ENCODE measurements around the gene UBALD2. TPM values are rescaled to one million over a fixed set of nuclear protein-coding genes. Genes with fewer than 3 reads are reported as not detected.

UBALD2 gene
- total RNA-seq, 6 donors from 2014 or later: 8.4 to 74.9 (median 26.8) TPM

- peaks cover 0 to 2% (median 0%) of the 10 kb centered on the region in 4 donors for H3K4me1 ChIP-seq
- no peak within 1 kb of the TSS for H3K27ac ChIP-seq
- no peak within 1 kb of the TSS for H3K4me3 ChIP-seq
- H3K36me3 ChIP-seq: peaks cover 7 to 51% (median 17%) of the 10 kb centered on the region in 4 donors
- TF ChIP-seq EP300 (IDR thresholded peaks at IDR 0.05) (no peak), POLR2AphosphoS5 (IDR thresholded peaks at IDR 0.05) (no peak), POLR2A (IDR thresholded peaks at IDR 0.05) (no peak), CTCF (IDR thresholded peaks at IDR 0.05) (no peak)
- no peak for ATAC-seq (ENCODE audit: low FRiP score in 2 of 2)
- no peaks in the 10 kb centered on the region for H3K9me3 ChIP-seq
- WGBS, 2 donors: 96 to 97% methylated on average over 44 of the region's 44 CpGs
- H3K27me3 ChIP-seq: no peaks in the 10 kb centered on the region
- DNase-seq: no peak
Observed at GRCh38 chr17:76307966-76308338, 42.8 kb downstream of the UBALD2 start, which contains the start of gene QRICH2. Gene QRICH2, minus strand, starts transcription at chr17:76308276. Its CDS starts 278 bp downstream, at chr17:76307998.

- H3K4me1 ChIP-seq: peaks cover 0 to 10% (median 2%) of the 10 kb centered on the region in 4 donors
- H3K27ac ChIP-seq: no peak overlapping the region
- TF ChIP-seq POLR2A (IDR thresholded peaks at IDR 0.05) (no peak), CTCF (IDR thresholded peaks at IDR 0.05) (no peak), POLR2AphosphoS5 (IDR thresholded peaks at IDR 0.05) (no peak), EP300 (IDR thresholded peaks at IDR 0.05) (no peak)
- H3K27me3 ChIP-seq: no peaks in the 10 kb centered on the region
- ATAC-seq (ENCODE audit: low FRiP score in 2 of 2): no peak
- no peak overlapping the region for H3K4me3 ChIP-seq
- 80 to 87% methylated on average over 4 of the region's 4 CpGs for WGBS, 2 donors
- H3K36me3 ChIP-seq: peaks cover 12 to 60% (median 23%) of the 10 kb centered on the region in 4 donors
- no peak for DNase-seq
- no peaks in the 10 kb centered on the region for H3K9me3 ChIP-seq
Observed at GRCh38 chr17:76309461-76309860, 44.3 kb downstream of the UBALD2 start.

GRCh38 chr17:76312735-76313134 is 47.6 kb downstream of the UBALD2 start:
- Histone ChIP-seq H3K4me3 (no peak overlapping the region), H3K27me3 (no peaks in the 10 kb centered on the region), H3K27ac (peak overlapping the region in 2 of 4 donors; percentile 48 to 69), H3K9me3 (no peaks in the 10 kb centered on the region), H3K4me1 (peaks cover 0 to 14% (median 3%) of the 10 kb centered on the region in 4 donors), H3K36me3 (peaks cover 12 to 65% (median 21%) of the 10 kb centered on the region in 4 donors)
- DNase-seq: no peak
- ATAC-seq (ENCODE audit: low FRiP score in 2 of 2): no peak
- TF ChIP-seq POLR2A (IDR thresholded peaks at IDR 0.05) (no peak), CTCF (IDR thresholded peaks at IDR 0.05) (no peak), EP300 (IDR thresholded peaks at IDR 0.05) (no peak), POLR2AphosphoS5 (IDR thresholded peaks at IDR 0.05) (no peak)
- 77 to 78% methylated on average over 9 of the region's 9 CpGs for WGBS, 2 donors

GRCh38 chr17:76314392-76315227 is 49.5 kb downstream of the UBALD2 start:
- WGBS, 2 donors: 78% methylated on average over 15 of the region's 15 CpGs

GRCh38 chr17:76317535-76317934 is 52.4 kb downstream of the UBALD2 start:
- peaks cover 4 to 52% (median 19%) of the 10 kb centered on the region in 4 donors for H3K36me3 ChIP-seq
- H3K27me3 ChIP-seq: no peaks in the 10 kb centered on the region
- no peak overlapping the region for H3K27ac ChIP-seq
- no peaks in the 10 kb centered on the region for H3K9me3 ChIP-seq
- ATAC-seq (ENCODE audit: low FRiP score in 2 of 2): no peak
- H3K4me1 ChIP-seq: peaks cover 0 to 14% (median 3%) of the 10 kb centered on the region in 4 donors
- H3K4me3 ChIP-seq: no peak overlapping the region
- WGBS, 2 donors: 97 to 100% methylated on average over 2 of the region's 2 CpGs
- no peak for TF ChIP-seq EP300 (IDR thresholded peaks at IDR 0.05)
- TF ChIP-seq CTCF (IDR thresholded peaks at IDR 0.05): no peak
- TF ChIP-seq POLR2AphosphoS5 (IDR thresholded peaks at IDR 0.05): no peak
- TF ChIP-seq POLR2A (IDR thresholded peaks at IDR 0.05): no peak
- no peak for DNase-seq

More at GRCh38 chr17:76314392-76315227, 49.5 kb downstream of the UBALD2 start:
- Histone ChIP-seq H3K4me3 (peak overlapping the region in 1 of 4 donors; percentile 0), H3K36me3 (peaks cover 12 to 63% (median 20%) of the 10 kb centered on the region in 4 donors), H3K4me1 (peaks cover 0 to 14% (median 3%) of the 10 kb centered on the region in 4 donors), H3K27ac (peak overlapping the region in 3 of 4 donors; percentile 3 to 72 (median 39)), H3K9me3 (no peaks in the 10 kb centered on the region), H3K27me3 (no peaks in the 10 kb centered on the region)
- TF ChIP-seq POLR2A (IDR thresholded peaks at IDR 0.05) (no peak), POLR2AphosphoS5 (IDR thresholded peaks at IDR 0.05) (peak in 1 of 2 donors; percentile 22), EP300 (IDR thresholded peaks at IDR 0.05) (peak in 1 of 4 donors; percentile 5)
- no peak for DNase-seq
- ATAC-seq (ENCODE audit: low FRiP score in 2 of 2): no peak
